Immature natural killer cell (primary cell): ENCODE data around the gene EVI5L. TPM values are rescaled to one million over a fixed set of nuclear protein-coding genes. Genes with fewer than 3 reads are reported as not detected.

ENCODE experiments used
- DNase-seq, 3 donors: peaks; one replicate each; pipeline ENCODE4 v3.0.0; 2022; ENCODE audit warnings: mixed read lengths in 1 of 3
- H3K27ac Mint-ChIP-seq, 6 donors: one replicate each; pipeline ENCODE4 v1.8.0; 2020; ENCODE audit warnings: mixed read lengths in 6 of 6, mild to moderate bottlenecking in 5 of 6, inconsistent platforms in 4 of 6, moderate library complexity in 3 of 6
- H3K27me3 Mint-ChIP-seq, 3 donors: one replicate each; pipeline ENCODE4 v1.8.0; 2020 to 2021; ENCODE audit warnings: low read depth in 3 of 3, mild to moderate bottlenecking in 3 of 3, mixed read lengths in 3 of 3, moderate library complexity in 3 of 3, inconsistent platforms in 1 of 3
- H3K36me3 Mint-ChIP-seq, 3 donors: one replicate each; pipeline ENCODE4 v1.8.0; 2020; ENCODE audit warnings: mixed read lengths in 3 of 3, inconsistent platforms in 2 of 3, mild to moderate bottlenecking in 2 of 3
- H3K4me1 Mint-ChIP-seq, 2 donors: one replicate each; pipeline ENCODE4 v1.8.0; 2020; ENCODE audit warnings: inconsistent platforms in 2 of 2, mild to moderate bottlenecking in 2 of 2, mixed read lengths in 2 of 2, moderate library complexity in 1 of 2
- H3K4me3 Mint-ChIP-seq, 5 donors: one replicate each; pipeline ENCODE4 v1.8.0; 2020; ENCODE audit warnings: mild to moderate bottlenecking in 5 of 5, mixed read lengths in 5 of 5, inconsistent platforms in 3 of 5, moderate library complexity in 3 of 5
- H3K9me3 Mint-ChIP-seq, 6 donors: one replicate each; pipeline ENCODE4 v1.8.0; 2020; ENCODE audit warnings: mild to moderate bottlenecking in 6 of 6, mixed read lengths in 6 of 6, inconsistent platforms in 4 of 6, moderate library complexity in 3 of 6
- polyA plus RNA-seq, 3 donors: library from polyadenylated mRNA; unstranded; fragments of 300-500 nt; fragmentation: Illumina TruSeq; gene quantifications; one replicate each; pipeline ENCODE4 v1.2.3, GENCODE V29; 2021

Gene EVI5L
- polyA plus RNA-seq, 3 donors from 2014 or later = 1.6 to 5.1 (median 2.7) TPM

DNA sequence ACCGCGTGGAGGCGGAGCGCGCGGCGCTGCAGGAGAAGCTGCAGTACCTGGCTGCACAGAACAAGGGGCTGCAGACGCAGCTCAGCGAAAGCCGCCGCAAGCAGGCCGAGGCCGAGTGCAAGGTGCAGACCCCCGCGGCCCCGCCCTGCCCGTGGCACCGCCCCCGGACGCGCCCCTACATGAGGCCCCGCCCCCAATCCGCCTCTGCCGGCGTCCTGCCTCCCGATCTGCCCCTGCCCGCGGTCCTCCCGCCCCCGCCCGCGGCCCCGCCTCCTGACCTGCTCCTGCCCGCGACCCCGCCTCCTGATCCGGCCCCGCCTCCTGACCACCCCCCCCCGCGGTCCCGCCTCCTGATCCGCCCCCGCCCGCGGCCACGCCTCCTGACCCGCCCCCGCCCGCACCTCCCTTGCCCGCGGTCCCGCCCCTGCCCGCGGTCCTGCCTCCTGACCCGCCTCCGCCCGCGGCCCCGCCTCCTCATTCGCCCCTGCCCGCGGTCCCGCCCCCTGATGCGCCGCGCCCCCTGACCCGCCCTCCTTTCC lies 32.5 kb downstream of the EVI5L start:
- Mint-ChIP-seq H3K4me1 (peaks cover 0 to 9% of the 10 kb centered on the region in 2 donors), H3K27me3 (peaks cover 0 to 11% (median 11%) of the 10 kb centered on the region in 3 donors), H3K27ac (no peak overlapping the region), H3K36me3 (no peaks in the 10 kb centered on the region), H3K4me3 (peak overlapping the region in 4 of 5 donors; percentile 18 to 72 (median 46)), H3K9me3 (no peaks in the 10 kb centered on the region)
- DNase-seq = peak; percentile 57 to 63 (median 58)

DNA sequence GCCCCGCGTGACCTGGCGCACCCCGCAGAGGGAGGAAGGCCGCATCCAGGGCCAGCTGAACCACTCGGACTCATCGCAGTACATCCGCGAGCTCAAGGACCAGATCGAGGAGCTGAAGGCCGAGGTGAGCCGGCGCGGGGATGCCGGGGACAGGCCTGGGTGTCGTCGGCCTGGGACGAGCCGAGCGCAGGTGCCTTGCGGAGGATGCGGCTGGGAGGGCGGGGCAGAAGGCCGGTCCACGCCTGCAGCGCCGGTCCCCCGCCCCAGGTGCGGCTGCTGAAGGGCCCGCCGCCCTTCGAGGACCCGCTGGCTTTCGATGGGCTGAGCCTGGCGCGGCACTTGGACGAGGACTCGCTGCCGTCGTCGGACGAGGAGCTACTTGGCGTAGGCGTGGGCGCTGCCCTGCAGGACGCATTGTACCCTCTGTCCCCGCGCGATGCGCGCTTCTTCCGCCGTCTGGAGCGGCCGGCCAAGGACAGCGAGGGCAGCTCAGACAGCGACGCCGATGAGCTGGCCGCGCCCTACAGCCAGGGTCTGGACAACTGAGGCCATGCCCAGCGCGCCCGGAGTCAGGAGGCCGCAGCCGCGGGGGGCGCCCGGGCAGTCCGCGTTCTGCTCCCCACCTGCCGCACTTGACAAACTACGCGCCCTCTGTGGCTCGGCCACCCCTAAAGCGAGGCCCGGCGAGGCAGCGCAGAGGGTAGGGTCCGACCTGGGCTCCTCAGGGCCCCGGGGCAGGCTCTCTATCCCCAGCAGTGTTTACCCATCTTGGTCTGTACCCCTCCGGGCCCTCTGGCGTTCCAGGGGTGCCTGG lies 33.3 kb downstream of the EVI5L start:
- Mint-ChIP-seq H3K36me3 (no peaks in the 10 kb centered on the region), H3K9me3 (no peaks in the 10 kb centered on the region), H3K27me3 (peaks cover 0 to 11% (median 11%) of the 10 kb centered on the region in 3 donors), H3K27ac (no peak overlapping the region), H3K4me1 (peaks cover 0 to 12% of the 10 kb centered on the region in 2 donors), H3K4me3 (peak overlapping the region in 1 of 5 donors; percentile 27)
- DNase-seq = no peak

DNA sequence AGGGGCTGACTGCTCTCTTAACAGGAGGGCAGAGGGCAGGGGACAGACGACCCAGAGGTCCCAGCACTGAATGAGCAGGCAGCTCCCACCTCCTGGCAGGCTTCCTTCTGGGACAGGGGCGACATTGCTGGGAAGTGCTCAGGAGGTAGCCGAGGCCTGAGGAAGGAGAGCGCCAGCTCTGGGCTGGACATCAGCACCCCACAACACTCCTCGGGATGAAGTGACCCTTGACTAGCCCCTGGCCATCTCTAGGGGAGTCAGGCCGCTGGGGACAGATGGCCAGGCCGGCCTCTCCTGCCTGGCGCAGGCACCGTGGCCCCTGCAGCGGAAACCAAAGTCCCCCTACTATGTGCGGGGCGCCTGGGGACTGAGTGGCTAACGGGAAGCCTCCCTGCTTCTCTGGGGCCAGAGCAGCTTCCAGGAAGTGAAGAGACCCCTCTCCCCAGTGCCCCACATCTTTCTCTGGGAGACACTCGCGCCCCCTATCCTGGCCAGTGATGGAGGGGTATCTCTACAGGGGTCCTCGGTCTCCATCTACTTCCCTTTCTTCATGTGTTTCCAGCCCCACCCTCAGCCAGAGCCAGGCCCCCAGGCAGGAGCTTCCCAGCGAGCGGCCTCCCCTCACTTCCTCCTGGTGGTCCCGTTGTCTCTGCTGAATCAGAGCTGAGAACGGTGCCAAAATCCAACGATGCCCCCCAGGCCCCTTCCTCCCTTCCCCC lies 34.1 kb downstream of the EVI5L start:
- H3K4me3 Mint-ChIP-seq = no peak overlapping the region
- H3K27ac Mint-ChIP-seq = no peak overlapping the region
- H3K9me3 Mint-ChIP-seq = no peaks in the 10 kb centered on the region
- H3K36me3 Mint-ChIP-seq = no peaks in the 10 kb centered on the region
- no peak for DNase-seq
- H3K27me3 Mint-ChIP-seq = peaks cover 0 to 15% (median 13%) of the 10 kb centered on the region in 3 donors
- H3K4me1 Mint-ChIP-seq = peaks cover 0 to 17% of the 10 kb centered on the region in 2 donors

DNA sequence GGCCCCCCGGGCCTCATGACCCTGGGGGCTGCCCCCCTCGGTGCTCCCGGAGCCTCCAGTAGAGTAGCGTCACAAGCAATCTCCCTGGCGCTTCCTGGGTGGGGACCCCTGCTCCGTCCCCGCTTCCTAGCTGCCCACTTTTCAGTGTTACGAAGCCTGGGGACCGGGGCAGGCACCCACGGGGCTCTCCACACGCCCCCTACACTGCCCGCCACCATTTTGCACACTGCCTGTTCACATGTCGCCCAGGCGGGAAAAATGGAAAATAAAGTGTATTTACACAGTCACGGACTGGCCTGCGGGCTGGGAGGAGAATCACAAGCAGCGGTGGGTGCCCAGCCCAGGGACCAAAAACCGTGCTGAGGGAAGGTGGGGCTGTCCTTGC lies 34.7 kb downstream of the EVI5L start:
- no peak overlapping the region for H3K4me3 Mint-ChIP-seq
- DNase-seq = no peak
- H3K4me1 Mint-ChIP-seq = peaks cover 0 to 17% of the 10 kb centered on the region in 2 donors
- H3K36me3 Mint-ChIP-seq = no peaks in the 10 kb centered on the region
- peaks cover 1 to 15% (median 13%) of the 10 kb centered on the region in 3 donors for H3K27me3 Mint-ChIP-seq
- no peaks in the 10 kb centered on the region for H3K9me3 Mint-ChIP-seq
- H3K27ac Mint-ChIP-seq = no peak overlapping the region

GRCh38 chr19:7865262-7865911 lies 35.4 kb downstream of the EVI5L start:
- Mint-ChIP-seq H3K36me3 (no peaks in the 10 kb centered on the region), H3K9me3 (no peaks in the 10 kb centered on the region), H3K27me3 (peaks cover 3 to 13% (median 13%) of the 10 kb centered on the region in 3 donors), H3K4me1 (peaks cover 0 to 22% of the 10 kb centered on the region in 2 donors), H3K27ac (peak overlapping the region in 2 of 6 donors; percentile 10 to 54), H3K4me3 (no peak overlapping the region)
- no peak for DNase-seq

DNA sequence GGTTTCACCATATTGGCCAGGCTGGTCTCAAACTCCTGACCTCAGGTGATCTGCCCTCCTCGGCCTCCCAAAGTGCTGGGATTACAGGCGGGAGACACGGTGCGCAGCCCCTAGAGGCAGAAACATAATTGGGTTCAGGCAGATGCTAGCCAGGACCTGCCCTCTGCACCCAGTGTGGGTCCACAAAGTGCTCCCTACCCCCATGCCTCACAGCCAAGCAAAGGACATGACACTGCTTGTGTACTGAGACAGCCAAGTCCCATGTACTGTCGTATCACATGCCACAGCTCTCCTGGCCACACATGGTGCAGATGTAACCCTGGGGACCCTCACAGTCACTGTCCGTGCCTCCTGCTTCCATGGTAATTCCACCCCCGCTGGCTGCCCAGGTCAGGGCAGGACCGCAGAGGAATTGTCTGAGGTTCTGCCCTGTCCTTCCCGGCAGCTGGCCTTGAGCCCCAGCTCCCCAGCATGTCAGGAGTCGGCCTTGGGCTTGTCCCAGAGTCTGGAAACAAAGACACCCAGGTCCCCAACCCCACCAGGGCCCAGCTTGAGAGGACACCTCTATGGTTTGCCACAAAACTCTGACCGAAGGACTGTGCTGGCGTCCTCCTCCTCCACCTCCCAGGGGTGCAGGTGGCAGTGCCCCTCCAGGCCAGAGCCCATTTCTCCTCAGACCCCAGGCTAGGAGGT lies 36.5 kb downstream of the EVI5L start:
- no peak for DNase-seq
- no peak overlapping the region for H3K4me3 Mint-ChIP-seq

DNA sequence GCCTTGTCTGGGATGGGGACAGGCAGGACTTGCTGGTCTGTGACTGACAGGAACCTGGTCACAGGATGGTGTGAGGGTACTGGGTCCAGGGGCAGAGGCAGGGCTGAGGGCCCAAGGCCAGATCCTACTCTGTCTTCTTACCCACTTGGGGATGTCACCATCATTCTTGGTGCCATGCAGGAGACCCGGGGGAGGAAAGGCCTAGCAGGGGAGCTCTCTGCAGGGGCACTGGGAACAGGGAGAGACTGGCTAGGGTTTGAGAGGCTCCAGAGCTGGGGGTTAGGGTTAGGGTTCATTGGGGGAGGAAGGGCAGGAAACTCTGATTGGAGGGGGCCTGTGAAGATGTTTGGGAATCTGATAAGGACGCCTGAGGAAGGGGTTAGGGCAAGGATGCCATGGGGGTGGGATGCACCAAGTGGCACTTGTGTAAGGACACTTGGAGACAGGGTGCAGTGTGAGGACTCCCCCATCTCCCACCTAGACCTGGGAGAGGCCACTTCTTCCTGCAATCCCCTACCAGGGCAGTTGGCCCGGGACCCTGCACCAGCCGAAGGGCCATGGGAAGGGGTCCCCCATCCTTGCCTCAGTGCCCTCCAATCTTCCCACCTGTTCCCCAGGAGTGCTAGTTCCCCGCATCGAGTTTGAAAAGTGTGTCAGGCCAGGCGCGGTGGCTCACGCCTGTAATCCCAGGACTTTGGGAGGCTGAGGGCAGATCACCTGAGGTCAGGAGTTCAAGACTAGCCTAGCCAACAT lies 37.2 kb downstream of the EVI5L start:
- H3K27ac Mint-ChIP-seq = peak overlapping the region in 1 of 6 donors; percentile 71
- H3K27me3 Mint-ChIP-seq = peaks cover 8 to 21% (median 14%) of the 10 kb centered on the region in 3 donors
- H3K4me3 Mint-ChIP-seq = peak overlapping the region in 2 of 5 donors; percentile 25 to 88
- H3K9me3 Mint-ChIP-seq = no peaks in the 10 kb centered on the region
- H3K4me1 Mint-ChIP-seq = peaks cover 14 to 33% of the 10 kb centered on the region in 2 donors
- no peak for DNase-seq
- no peaks in the 10 kb centered on the region for H3K36me3 Mint-ChIP-seq

More for the DNA sequence above, 36.5 kb downstream of the EVI5L start:
- Mint-ChIP-seq H3K36me3 (no peaks in the 10 kb centered on the region), H3K4me1 (peaks cover 7 to 28% of the 10 kb centered on the region in 2 donors), H3K27me3 (peaks cover 8 to 17% (median 14%) of the 10 kb centered on the region in 3 donors), H3K27ac (peak overlapping the region in 1 of 6 donors; percentile 71), H3K9me3 (no peaks in the 10 kb centered on the region)

GRCh38 chr19:7868326-7868670 lies 38.3 kb downstream of the EVI5L start:
- DNase-seq = no peak
- Mint-ChIP-seq H3K36me3 (no peaks in the 10 kb centered on the region), H3K4me3 (peak overlapping the region; percentile 76 to 88 (median 82)), H3K9me3 (no peaks in the 10 kb centered on the region), H3K27me3 (peaks cover 10 to 23% (median 16%) of the 10 kb centered on the region in 3 donors), H3K27ac (peak overlapping the region in 3 of 6 donors; percentile 62 to 87 (median 68)), H3K4me1 (peaks cover 14 to 37% of the 10 kb centered on the region in 2 donors)

DNA sequence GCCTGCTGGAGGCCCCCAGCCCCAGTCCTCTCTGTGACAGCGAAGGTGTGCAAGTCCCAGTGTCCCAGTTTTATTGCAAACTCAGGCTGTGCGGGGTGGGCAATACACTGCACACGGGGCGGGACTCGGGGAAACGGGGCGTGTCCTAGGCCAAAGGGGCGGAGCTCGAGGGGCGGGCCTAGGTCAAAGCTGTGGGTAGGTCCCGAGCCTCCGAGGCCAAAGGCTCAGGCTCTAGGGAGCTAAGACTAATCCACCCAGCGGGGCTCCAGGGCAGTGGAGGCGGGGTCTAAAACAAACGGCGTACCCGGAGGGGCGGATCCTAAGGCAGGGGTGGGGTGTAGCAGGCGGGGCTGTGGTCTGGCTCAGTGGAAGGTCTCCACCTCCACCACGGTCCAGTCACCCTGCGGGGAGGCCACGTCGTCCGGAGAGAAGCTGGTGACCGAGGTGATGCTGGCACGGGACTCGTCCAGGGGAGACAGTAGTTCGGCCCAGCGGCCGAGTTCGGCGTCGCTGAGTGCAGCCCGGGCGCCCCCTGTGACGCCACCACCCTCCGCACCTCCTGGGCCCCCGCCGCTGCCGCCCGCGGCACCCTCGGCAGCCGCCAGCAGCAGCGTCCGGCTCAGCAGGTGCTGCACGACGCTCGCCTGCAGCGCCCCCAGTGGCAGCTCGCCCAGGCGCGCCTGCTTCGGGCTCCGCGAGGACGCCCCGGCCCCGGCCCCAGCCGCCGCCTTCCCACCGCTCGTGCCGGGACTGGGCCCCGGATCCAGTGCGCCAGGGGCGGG lies 38.8 kb downstream of the EVI5L start:
- peaks cover 13 to 26% (median 16%) of the 10 kb centered on the region in 3 donors for H3K27me3 Mint-ChIP-seq
- H3K9me3 Mint-ChIP-seq = no peaks in the 10 kb centered on the region
- peak; percentile 87 to 91 (median 90) for DNase-seq
- no peaks in the 10 kb centered on the region for H3K36me3 Mint-ChIP-seq
- peak overlapping the region; percentile 62 to 97 (median 87) for H3K27ac Mint-ChIP-seq
- peaks cover 14 to 41% of the 10 kb centered on the region in 2 donors for H3K4me1 Mint-ChIP-seq
- peak overlapping the region; percentile 76 to 88 (median 82) for H3K4me3 Mint-ChIP-seq

DNA sequence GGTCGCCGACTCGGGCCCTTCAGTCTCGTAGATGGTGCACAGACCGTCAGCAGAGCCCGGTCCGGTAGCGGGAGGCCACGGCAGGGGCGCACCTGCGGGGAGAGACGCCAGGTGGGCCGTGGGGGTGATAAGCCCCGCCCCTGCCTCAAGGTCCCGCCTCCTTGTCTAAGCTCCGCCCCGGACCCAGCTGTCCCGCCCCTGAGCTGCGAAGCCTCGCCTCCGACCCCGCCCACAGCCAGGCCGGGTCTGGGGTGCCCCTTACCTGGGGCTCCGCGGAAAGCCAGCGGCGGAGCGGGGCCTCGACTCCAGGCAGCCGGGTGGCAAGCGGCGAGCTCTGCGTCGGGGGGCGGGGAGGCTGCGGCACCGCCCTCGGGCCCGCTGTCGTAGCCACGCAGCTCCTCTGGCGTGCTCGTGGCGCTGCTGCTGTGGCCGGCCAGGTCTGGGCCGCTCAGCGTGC lies 39.5 kb downstream of the EVI5L start:
- peak; percentile 83 to 85 (median 85) for DNase-seq
- no peaks in the 10 kb centered on the region for H3K36me3 Mint-ChIP-seq
- peak overlapping the region; percentile 44 to 70 (median 63) for H3K4me3 Mint-ChIP-seq
- H3K9me3 Mint-ChIP-seq = no peaks in the 10 kb centered on the region
- peaks cover 13 to 24% (median 16%) of the 10 kb centered on the region in 3 donors for H3K27me3 Mint-ChIP-seq
- peaks cover 14 to 41% of the 10 kb centered on the region in 2 donors for H3K4me1 Mint-ChIP-seq
- H3K27ac Mint-ChIP-seq = peak overlapping the region in 1 of 6 donors; percentile 34

DNA sequence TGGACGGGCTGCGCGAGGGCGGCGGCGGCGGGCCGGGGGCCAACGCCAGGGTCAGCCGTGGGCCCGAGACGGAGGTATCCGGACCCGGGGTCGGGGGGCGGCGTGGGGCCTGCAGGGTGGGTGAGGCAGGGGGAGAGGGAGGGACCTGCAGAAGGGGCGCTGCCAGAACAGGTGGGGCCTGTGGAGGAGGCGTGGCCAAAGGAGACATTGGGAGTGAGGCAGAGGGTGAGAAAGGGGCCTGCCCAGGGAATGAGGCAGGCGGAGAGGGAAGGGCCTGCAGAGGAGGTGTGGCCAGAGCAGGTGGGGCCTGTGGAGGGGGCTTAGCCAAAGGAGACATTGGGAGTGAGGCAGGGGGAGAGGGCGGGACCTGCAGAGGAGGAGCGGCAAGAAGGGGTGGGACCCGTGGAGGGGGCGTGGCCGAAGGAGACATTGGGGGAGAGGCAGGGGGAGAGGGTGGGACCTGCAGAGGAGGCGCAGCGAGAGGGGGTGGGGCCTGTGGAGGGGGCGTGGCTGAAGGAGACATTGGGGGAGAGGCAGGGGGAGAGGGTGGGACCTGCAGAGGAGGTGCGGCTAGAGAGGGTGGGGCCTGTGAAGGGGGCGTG lies 40.0 kb downstream of the EVI5L start:
- peaks cover 14 to 46% of the 10 kb centered on the region in 2 donors for H3K4me1 Mint-ChIP-seq

More for the DNA sequence above, 40.0 kb downstream of the EVI5L start:
- H3K9me3 Mint-ChIP-seq = no peaks in the 10 kb centered on the region
- DNase-seq = peak; percentile 47 to 53 (median 53)
- H3K4me3 Mint-ChIP-seq = peak overlapping the region; percentile 53 to 84 (median 60)
- H3K36me3 Mint-ChIP-seq = no peaks in the 10 kb centered on the region
- peak overlapping the region in 2 of 6 donors; percentile 50 to 70 for H3K27ac Mint-ChIP-seq
- H3K27me3 Mint-ChIP-seq = peaks cover 13 to 24% (median 15%) of the 10 kb centered on the region in 3 donors
